Measurements from ENCODE around the gene ITGA3. TPM values are rescaled to one million over a fixed set of nuclear protein-coding genes. Genes with fewer than 3 reads are reported as not detected.

The ITGA3 gene
- total and polyA plus RNA-seq, 12 donors = 12.5 to 44.2 (median 23.1) TPM

GRCh38 chr17:50090071-50090470 lies 34.2 kb downstream of the ITGA3 start:
- DNase-seq (no peak), ATAC-seq (no peak)
- no peaks in the 10 kb centered on the region for H3K9me3 ChIP-seq
- no peak overlapping the region for H3K4me3 ChIP-seq
- no peaks in the 10 kb centered on the region for H3K27me3 ChIP-seq
- H3K4me1 ChIP-seq = peaks cover 0 to 11% (median 4%) of the 10 kb centered on the region in 9 donors
- no peak overlapping the region for H3K27ac ChIP-seq
- 85 to 87% methylated on average over 6 of the region's 6 CpGs for WGBS, 2 donors
- no peak for TF ChIP-seq CTCF (IDR thresholded peaks at IDR 0.05)
- intact Hi-C loops (cut with DNase I) = loop anchor here in 8 of 10 donors (5.0 to 10.0 kb wide), 4 partner anchors 33 to 207 kb away; partner anchors contain the start of gene ITGA3 (in 2 of the 8)
- H3K36me3 ChIP-seq = peaks cover 0 to 31% (median 0%) of the 10 kb centered on the region in 9 donors

- WGBS, 2 donors = 78 to 83% methylated on average over 15 of the region's 15 CpGs
- DNase-seq (no peak), ATAC-seq (no peak)
- no peak overlapping the region for H3K4me3 ChIP-seq
- H3K36me3 ChIP-seq = peaks cover 0 to 31% (median 0%) of the 10 kb centered on the region in 9 donors
- intact Hi-C loops (cut with DNase I) = loop anchor here in 8 of 10 donors (5.0 to 10.0 kb wide), 4 partner anchors 34 to 206 kb away; partner anchors contain the start of gene ITGA3 (in 2 of the 8)
- no peak for TF ChIP-seq CTCF (IDR thresholded peaks at IDR 0.05)
- H3K4me1 ChIP-seq = peaks cover 0 to 19% (median 12%) of the 10 kb centered on the region in 9 donors
- H3K9me3 ChIP-seq = no peaks in the 10 kb centered on the region
- H3K27ac ChIP-seq = no peak overlapping the region
- H3K27me3 ChIP-seq = no peaks in the 10 kb centered on the region
Observed at GRCh38 chr17:50090971-50091917, 35.3 kb downstream of the ITGA3 start.

- H3K27ac ChIP-seq = no peak overlapping the region
- peaks cover 0 to 30% (median 0%) of the 10 kb centered on the region in 9 donors for H3K36me3 ChIP-seq
- peaks cover 6 to 25% (median 19%) of the 10 kb centered on the region in 9 donors for H3K4me1 ChIP-seq
- H3K9me3 ChIP-seq = no peaks in the 10 kb centered on the region
- no peak for ATAC-seq
- no peaks in the 10 kb centered on the region for H3K27me3 ChIP-seq
- H3K4me3 ChIP-seq = no peak overlapping the region
- TF ChIP-seq CTCF (IDR thresholded peaks at IDR 0.05) = no peak
- WGBS, 2 donors = 65% methylated on average over 2 of the region's 2 CpGs
- intact Hi-C loops (cut with DNase I) = loop anchor here in 8 of 10 donors (5.0 to 10.0 kb wide), 4 partner anchors 35 to 205 kb away; partner anchors contain the start of gene ITGA3 (in 2 of the 8)
- no peak for DNase-seq
Observed at GRCh38 chr17:50091918-50092285, 36.0 kb downstream of the ITGA3 start.

GRCh38 chr17:50093246-50093645 lies 37.3 kb downstream of the ITGA3 start:
- Histone ChIP-seq H3K27me3 (no peaks in the 10 kb centered on the region), H3K4me1 (peaks cover 8 to 36% (median 29%) of the 10 kb centered on the region in 9 donors), H3K9me3 (no peaks in the 10 kb centered on the region), H3K27ac (no peak overlapping the region), H3K36me3 (peaks cover 0 to 35% (median 6%) of the 10 kb centered on the region in 9 donors), H3K4me3 (no peak overlapping the region)
- intact Hi-C loops (cut with DNase I) = loop anchor here in 8 of 10 donors (5.0 to 10.0 kb wide), 4 partner anchors 36 to 204 kb away; partner anchors contain the start of gene ITGA3 (in 2 of the 8)
- DNase-seq (no peak), ATAC-seq (no peak)
- WGBS, 2 donors = 87 to 89% methylated on average over 3 of the region's 3 CpGs
- no peak for TF ChIP-seq CTCF (IDR thresholded peaks at IDR 0.05)

All from heart right ventricle (tissue), 16 donors.